ENCODE measurements around the gene MPHOSPH9.

DNA sequence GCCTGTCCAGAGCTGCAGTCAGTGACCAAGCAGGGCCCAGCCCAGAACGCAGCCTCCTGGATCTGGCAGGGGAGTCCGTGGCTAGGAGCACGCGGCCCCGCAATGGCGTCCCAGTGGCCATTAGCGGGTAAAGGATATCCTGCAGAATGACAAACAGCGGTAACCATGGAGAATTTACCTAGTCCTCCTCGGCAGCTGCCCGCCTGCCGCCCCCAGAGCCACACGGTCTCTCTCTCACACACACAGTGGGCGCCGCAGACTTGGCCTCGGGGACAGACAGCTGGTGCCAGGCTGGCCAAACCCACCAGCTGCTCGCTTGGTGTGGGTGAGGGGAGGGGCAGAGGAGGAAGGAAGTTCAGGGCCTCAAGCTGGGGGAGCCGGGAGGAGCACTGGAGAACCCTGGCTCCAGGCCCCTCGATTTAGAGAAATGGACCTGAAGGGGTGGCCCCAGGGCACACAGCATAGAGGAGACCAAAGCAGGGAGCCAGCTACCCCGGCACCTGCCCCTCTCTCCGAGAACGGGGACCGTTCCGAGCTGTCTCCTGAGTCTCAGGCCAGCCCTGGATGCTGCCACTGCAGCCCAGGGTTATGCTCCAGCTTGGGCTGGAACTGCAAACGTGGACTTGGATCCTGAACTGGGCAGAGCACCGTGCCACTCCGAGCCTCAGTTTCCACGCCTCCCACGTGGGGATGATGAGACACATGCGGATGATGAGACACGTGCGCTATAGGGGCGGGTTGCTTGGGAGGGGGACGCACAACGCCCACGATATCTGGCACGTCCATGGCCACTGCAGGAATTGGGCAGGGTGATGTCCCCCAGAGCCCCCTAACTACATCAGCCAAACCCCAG is 35.3 kb upstream of the MPHOSPH9 start:
- TF ChIP-seq POLR2A (IDR thresholded peaks at IDR 0.05): no peak
- TF ChIP-seq, protein P1, sequence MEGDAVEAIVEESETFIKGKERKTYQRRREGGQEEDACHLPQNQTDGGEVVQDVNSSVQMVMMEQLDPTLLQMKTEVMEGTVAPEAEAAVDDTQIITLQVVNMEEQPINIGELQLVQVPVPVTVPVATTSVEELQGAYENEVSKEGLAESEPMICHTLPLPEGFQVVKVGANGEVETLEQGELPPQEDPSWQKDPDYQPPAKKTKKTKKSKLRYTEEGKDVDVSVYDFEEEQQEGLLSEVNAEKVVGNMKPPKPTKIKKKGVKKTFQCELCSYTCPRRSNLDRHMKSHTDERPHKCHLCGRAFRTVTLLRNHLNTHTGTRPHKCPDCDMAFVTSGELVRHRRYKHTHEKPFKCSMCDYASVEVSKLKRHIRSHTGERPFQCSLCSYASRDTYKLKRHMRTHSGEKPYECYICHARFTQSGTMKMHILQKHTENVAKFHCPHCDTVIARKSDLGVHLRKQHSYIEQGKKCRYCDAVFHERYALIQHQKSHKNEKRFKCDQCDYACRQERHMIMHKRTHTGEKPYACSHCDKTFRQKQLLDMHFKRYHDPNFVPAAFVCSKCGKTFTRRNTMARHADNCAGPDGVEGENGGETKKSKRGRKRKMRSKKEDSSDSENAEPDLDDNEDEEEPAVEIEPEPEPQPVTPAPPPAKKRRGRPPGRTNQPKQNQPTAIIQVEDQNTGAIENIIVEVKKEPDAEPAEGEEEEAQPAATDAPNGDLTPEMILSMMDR (IDR thresholded peaks at IDR 0.05): no peak
